Fibroblast of the aortic adventitia (primary cell): ENCODE results near the gene WDR70. TPM values are rescaled to one million over a fixed set of nuclear protein-coding genes. Genes with fewer than 3 reads are reported as not detected.
A peak's percentile ranks its signal among the peaks of the same experiment; 100 is the strongest.

ENCODE experiments used
- DNase-seq: peaks from one replicate; pipeline ENCODE4 v3.0.0-alpha.2; 2010; ENCODE audit warnings: low read depth
- H3K4me3 ChIP-seq: 2 replicates; pipeline ENCODE4 v1.5.1; 2011; ENCODE audit warnings: low read depth, mild to moderate bottlenecking, control low read depth, low read length, moderate library complexity
- CTCF ChIP-seq: IDR thresholded peaks from 2 replicates; pipeline ENCODE4 v1.5.1; 2011; ENCODE audit warnings: mild to moderate bottlenecking, low read length, control low read depth, inconsistent platforms; ENCODE audit not compliant: insufficient read depth
- total RNA-seq: library from RNA; depleted of rRNA; stranded (reverse); fragments of >200 nt; gene quantifications from 2 replicates; pipeline ENCODE4 v1.2.3, GENCODE V29; 2012; ENCODE audit warnings: low replicate concordance

WDR70 gene
- total RNA-seq, 1 donor: 24.6 TPM

- DNase-seq: no peak
- H3K4me3 ChIP-seq: no peak overlapping the region
- no peak for TF ChIP-seq CTCF
Observed at GRCh38 chr5:37661227-37661920, 282.3 kb downstream of the WDR70 start.

GRCh38 chr5:37661951-37662350 is 282.8 kb downstream of the WDR70 start:
- no peak for TF ChIP-seq CTCF
- no peak overlapping the region for H3K4me3 ChIP-seq
- no peak for DNase-seq

- H3K4me3 ChIP-seq: no peak overlapping the region
- no peak for TF ChIP-seq CTCF
- no peak for DNase-seq
Observed at GRCh38 chr5:37662362-37662761, 283.2 kb downstream of the WDR70 start.

GRCh38 chr5:37662789-37663485 is 283.8 kb downstream of the WDR70 start:
- no peak overlapping the region for H3K4me3 ChIP-seq
- no peak for TF ChIP-seq CTCF
- peak; percentile 51 for DNase-seq

GRCh38 chr5:37663538-37663937 is 284.4 kb downstream of the WDR70 start:
- DNase-seq: no peak
- H3K4me3 ChIP-seq: no peak overlapping the region
- TF ChIP-seq CTCF: no peak

GRCh38 chr5:37664551-37664950 is 285.4 kb downstream of the WDR70 start:
- no peak for DNase-seq
- TF ChIP-seq CTCF: no peak

GRCh38 chr5:37665272-37665671 is 286.2 kb downstream of the WDR70 start:
- TF ChIP-seq CTCF: no peak
- no peak for DNase-seq

More at GRCh38 chr5:37664551-37664950, 285.4 kb downstream of the WDR70 start:
- H3K4me3 ChIP-seq: no peak overlapping the region

More at GRCh38 chr5:37665272-37665671, 286.2 kb downstream of the WDR70 start:
- H3K4me3 ChIP-seq: no peak overlapping the region
